Jurkat, Clone E6-1 (cell line): ENCODE data around the gene OMG.
"Not testable (repeated sequence)": the region's sequence is repeated elsewhere in the genome, so short reads cannot be mapped to it uniquely, and the experiment has no call there.

ENCODE experiments used
- DNase-seq: peaks from one replicate; pipeline ENCODE4 v3.0.0-alpha.2; 2011; ENCODE audit warnings: low read depth, low spot score
- H3K4me3 ChIP-seq: 2 replicates; pipeline ENCODE4 v1.5.1; 2011; ENCODE audit warnings: mild to moderate bottlenecking, low read length, control low read depth, moderate library complexity

Gene OMG

DNA sequence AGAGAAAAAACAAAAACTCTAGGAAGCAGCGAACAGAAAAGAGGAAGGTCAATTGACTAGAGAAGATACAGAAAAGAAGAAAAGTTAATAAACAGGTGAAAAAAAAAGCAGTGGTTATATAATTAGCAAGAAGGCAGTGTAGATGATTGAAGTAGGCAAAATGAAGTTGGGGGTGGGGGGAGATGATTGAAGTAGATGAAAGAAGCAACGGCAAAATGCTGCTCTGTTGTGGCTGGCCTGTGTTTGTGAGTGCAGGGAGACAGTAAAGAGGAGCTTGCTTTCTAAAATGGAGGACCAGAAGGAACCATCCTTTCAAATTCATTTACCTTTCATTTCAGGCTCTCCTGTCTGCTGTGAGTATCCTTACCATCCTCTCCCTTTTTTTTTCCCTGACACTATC, 13.2 kb upstream of the OMG start:
- DNase-seq, result peak; percentile 95
- H3K4me3 ChIP-seq, result peak overlapping the region; percentile 60

GRCh38 chr17:31309556-31309955, 12.5 kb upstream of the OMG start:
- DNase-seq, result peak; percentile 27
- peak overlapping the region; percentile 60 for H3K4me3 ChIP-seq

DNA sequence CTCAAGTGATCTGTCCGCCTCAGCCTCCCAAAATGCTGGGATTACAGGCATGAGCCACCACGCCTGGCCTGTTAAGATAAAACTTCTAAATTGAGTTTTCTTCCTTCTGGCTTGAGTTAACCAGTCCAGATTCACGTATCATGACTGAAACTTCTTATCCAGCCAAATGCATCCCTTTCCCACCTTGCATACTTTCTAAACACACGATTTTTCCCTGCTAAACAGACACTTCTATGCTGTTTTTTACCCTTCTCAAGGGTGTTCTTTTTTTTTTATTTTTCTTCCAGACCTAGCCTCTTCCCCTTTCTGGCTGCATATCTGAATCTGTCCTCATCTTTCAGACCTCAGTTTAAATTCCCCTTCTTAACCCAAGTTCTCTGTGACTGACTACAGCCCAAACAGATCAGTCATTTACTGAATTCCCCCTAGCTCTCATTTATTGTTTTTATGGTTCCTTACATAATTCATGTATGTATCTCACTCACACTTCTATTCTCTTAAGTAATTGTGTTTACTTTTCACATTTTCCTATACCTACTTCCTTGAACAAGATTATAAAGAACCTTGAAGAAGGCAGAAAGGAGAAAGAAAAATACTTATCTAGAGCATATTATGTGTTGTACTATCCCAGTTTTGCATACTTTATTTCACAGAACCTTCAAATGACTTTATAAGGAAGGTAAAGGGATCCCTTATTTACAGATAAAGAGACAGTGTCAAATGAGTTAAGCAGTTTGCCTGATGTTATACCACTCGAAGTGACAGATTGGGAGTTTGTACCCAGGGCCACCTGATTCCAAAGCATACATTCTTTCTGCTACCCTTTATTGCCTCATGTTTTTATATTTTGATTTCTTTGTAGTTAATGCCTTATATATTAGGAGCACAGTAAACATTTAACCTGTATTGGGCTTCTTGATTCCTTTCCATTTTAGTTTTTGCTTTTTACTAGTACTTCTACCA, 11.6 kb upstream of the OMG start:
- no peak for DNase-seq
- no peak overlapping the region for H3K4me3 ChIP-seq

DNA sequence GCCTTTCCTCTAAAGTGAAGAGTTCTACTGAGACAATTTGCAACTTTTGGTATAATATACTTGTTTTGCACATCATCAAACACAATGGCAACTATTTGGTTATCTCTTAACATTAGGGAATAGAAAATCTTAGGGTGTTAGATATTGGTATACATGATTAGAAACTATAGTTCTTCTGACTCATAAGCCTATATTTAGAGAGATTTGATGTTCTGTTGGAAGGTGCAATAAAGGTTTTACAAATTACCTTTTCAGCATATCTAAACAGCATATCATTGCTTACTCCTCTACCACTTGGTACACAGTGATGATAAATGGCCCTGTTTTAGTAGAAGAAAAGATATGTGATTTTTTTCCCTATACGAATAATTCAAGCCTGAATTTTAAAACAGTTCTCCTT, 10.6 kb upstream of the OMG start:
- H3K4me3 ChIP-seq, result no peak overlapping the region
- no peak for DNase-seq

- no peak overlapping the region for H3K4me3 ChIP-seq
- no peak for DNase-seq
These were observed 2.6 kb upstream of the OMG start for GRCh38 chr17:31299624-31300023.

GRCh38 chr17:31296142-31296541, 897 bp downstream of the OMG start:
- H3K4me3 ChIP-seq, result no peak overlapping the region
- no peak for DNase-seq

DNA sequence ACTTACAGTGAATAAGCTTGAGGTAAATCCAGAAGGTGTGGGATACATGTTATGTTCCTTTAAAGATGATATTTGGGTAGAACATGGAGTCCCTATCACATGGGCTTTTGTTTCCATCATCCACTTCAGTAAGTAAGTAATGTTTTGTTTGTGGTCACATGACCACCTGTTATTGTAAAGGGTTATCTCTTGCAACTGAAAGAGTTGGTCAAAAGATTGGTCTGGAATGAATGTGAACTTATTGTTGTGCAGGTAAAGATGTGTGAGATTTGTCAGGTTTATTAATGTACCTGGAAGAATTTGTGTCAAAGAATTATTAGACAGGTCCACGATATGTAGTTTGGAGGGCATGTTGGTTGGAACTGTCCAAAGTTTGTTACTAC, 1.6 kb downstream of the OMG start:
- no peak overlapping the region for H3K4me3 ChIP-seq
- no peak for DNase-seq

DNA sequence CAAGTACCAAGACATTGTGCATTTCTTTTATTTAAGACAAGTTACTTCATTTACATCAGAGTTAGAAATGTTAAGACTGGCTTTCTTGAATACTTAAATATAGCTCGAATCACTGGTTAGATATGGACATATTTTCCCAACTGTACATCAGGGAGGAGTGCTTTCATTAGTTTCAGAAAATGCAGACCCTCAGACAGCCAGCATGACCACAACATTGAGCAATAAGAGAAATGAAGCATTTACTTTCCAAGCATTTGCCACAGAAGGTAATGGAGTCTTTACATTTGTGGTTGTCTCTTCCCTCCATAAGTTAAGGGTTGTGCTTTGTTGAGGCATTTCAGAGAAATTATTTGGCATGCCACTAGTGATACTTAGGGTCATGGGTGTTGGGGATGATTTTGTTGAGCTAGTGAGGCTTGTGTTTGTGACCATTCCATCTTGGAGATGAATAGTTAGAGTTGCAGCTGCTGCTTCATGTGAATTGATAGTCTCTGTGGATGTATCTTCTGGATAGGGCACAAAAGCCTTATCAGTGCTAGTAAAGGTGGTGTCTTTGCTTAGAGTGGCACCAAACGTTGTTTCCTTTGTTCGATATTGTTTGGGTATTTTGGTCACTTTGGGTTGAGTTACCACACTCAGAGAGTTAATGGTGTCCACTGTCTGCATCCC, 2.1 kb downstream of the OMG start:
- no peak overlapping the region for H3K4me3 ChIP-seq
- DNase-seq, result no peak

GRCh38 chr17:31294231-31294630, 2.8 kb downstream of the OMG start:
- no peak for DNase-seq
- no peak overlapping the region for H3K4me3 ChIP-seq

- DNase-seq, result no peak
- H3K4me3 ChIP-seq, result no peak overlapping the region
These were observed 3.5 kb downstream of the OMG start for GRCh38 chr17:31293581-31293980.

DNA sequence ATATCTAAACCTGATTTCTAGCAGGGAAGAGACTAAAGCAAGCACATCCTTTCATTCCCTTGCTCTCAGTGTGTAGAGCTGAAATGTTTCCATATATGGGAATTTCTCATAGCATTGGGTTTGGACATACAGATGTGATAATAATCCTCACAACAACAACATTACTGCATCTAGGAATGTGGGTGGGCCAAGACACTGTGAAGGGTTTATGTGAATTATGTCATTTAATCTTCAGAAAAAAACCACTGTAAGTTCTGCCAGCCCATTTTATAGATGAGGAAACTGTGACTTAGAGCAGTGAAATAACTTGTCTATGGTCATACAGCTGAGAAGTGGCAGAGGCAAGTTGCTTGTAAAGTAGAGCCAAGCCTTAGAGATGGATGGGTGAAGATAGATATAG, 5.2 kb downstream of the OMG start:
- DNase-seq, result no peak
- H3K4me3 ChIP-seq, result no peak overlapping the region

DNA sequence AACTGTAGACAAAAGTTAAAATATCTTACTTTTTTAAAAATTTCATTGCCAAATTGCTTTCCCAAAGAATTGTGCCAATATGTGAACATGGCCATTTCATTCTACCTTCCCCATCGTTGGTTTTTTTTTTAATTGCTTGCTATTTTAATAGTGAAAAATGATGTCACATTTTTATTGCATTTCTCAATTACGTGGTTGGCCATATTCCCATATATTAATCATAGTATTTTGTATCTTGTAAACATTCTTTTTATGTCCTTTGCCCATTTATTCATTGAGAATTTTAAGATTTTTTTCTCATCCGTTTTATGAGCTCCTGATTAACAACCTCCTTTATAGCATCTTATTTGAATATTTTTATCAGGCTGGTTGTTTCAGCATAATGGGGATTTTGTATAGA, 7.2 kb downstream of the OMG start:
- H3K4me3 ChIP-seq, result no peak overlapping the region
- no peak for DNase-seq

- DNase-seq, H3K4me3 ChIP-seq: not testable (repeated sequence)
These were observed 9.1 kb downstream of the OMG start for GRCh38 chr17:31287932-31288331.

DNA sequence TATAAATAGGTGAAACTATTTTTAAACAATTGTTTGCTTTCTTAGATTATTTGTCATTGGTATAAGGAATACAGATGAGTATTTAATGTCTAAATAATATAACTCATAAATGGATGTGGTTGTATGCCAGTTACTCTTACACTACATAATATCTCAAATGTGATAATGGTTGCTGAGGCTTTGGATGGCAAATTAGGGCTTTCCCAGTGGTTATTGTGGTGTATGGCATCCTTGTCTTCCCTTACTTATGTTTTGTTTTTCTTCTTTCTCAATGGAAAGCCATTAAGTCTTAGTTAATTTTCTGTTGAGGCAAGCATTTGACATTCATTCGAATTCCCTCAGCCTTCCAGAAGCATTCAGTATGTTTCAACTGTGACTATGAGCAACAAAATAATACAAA, 10.5 kb downstream of the OMG start:
- DNase-seq, result no peak
- H3K4me3 ChIP-seq, result no peak overlapping the region

GRCh38 chr17:31283841-31284240, 13.2 kb downstream of the OMG start:
- no peak overlapping the region for H3K4me3 ChIP-seq
- no peak for DNase-seq

- H3K4me3 ChIP-seq, result no peak overlapping the region
- DNase-seq, result no peak
These were observed 16.0 kb downstream of the OMG start for GRCh38 chr17:31281061-31281460.

DNA sequence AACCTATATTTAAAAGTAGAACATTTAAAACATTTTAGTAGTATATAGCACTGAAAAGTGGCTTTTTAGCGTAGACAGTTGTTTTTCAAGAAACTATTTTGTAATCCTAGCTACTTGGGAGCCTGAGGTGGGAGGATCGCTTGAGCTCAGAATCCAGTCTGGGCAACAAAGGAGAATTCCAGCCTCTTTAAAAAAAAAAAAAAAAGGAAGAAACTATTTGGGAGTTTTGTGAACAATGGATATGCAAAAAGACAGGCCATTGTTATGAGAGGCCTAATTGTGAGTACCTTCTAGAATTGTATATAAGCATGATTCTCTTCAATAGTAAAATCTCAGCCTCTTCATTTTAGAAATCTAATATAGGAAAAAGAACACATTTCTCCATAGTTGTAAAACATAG, 17.6 kb downstream of the OMG start:
- no peak for DNase-seq
- H3K4me3 ChIP-seq, result no peak overlapping the region

DNA sequence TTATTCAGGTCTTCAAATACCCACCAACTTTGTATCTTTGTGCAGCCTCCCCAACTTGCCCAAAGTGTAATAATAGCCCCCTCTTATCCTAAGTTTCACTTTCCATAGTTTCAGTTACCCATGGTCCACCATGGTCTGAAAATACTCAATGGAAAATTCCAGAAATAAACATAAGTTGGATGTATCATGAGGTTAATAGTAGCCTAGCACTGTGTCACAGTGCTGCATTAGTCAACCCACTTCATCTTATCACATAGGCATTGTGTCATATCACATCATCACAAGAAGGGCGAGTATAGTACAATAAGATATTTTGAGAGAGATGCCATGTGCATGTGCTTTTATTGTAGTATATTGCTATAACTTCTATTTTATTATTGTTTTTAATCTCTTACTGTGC, 21.9 kb downstream of the OMG start:
- H3K4me3 ChIP-seq, result no peak overlapping the region
- DNase-seq, result no peak

DNA sequence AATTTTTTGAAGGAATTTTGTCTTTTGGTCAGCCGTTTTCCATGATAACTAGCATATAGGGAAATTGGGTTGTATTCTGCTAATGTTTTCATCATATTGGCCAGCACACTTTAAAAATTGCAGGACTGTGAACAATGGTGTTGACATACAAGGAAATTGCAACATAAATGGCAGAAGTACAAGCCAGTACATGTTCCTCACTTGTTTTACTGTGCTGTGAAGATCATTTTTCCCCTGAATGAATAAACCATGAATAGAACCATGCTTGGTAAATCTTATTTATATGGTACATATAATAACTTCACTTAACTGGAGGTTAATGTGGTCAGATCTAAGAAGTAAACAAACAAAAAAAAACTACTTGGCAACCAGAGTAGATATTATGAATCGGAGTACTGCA, 22.8 kb downstream of the OMG start:
- DNase-seq, result no peak
- H3K4me3 ChIP-seq, result no peak overlapping the region

- no peak overlapping the region for H3K4me3 ChIP-seq
- no peak for DNase-seq
These were observed 23.5 kb downstream of the OMG start for GRCh38 chr17:31273516-31273915.

- DNase-seq, result no peak
- no peak overlapping the region for H3K4me3 ChIP-seq
These were observed 24.2 kb downstream of the OMG start for GRCh38 chr17:31272803-31273202.
